GM21381 (cell line): ENCODE results near the gene HOXD8.

Experiments used
- ATAC-seq: cut with Tn5 transposase; IDR thresholded peaks from one replicate; pipeline ENCODE4 v1.9.1; 2021; ENCODE audit warnings: mild to moderate bottlenecking, moderate library complexity; ENCODE audit not compliant: unreplicated experiment

Gene HOXD8

DNA sequence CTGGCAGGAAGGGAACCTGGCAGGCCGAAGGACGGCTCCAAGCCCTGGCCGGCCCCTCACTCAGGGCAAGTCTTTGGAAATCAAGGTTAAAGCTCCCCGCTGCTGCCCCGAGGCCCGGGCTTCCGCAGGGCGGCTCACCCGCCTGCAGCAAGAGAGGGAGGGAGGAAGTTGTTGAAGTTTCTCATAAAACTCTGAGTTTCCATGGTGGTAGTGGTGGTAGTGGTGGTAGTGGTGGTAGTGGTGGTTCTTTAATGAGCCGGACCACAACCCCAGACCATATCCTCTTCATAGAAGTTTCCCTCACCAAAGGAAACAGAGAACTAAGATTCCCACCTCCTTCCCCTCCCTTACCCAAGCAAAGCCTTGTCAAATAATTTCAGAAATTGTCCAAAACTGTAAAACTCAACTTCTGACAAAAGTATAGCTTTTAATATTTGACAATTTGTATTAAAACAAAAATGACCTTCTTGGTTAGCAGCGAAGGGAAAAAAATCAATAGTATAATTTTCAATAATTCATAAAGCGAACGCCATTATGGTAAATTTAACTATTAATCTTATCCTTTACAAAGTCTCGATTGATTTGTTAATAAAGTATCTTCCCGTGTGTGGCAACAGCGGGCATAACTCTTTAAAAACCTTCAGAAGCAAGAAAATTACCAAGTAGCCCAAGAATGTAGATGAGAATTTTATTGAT is 14.4 kb upstream of the HOXD8 start:
- no peak for ATAC-seq

DNA sequence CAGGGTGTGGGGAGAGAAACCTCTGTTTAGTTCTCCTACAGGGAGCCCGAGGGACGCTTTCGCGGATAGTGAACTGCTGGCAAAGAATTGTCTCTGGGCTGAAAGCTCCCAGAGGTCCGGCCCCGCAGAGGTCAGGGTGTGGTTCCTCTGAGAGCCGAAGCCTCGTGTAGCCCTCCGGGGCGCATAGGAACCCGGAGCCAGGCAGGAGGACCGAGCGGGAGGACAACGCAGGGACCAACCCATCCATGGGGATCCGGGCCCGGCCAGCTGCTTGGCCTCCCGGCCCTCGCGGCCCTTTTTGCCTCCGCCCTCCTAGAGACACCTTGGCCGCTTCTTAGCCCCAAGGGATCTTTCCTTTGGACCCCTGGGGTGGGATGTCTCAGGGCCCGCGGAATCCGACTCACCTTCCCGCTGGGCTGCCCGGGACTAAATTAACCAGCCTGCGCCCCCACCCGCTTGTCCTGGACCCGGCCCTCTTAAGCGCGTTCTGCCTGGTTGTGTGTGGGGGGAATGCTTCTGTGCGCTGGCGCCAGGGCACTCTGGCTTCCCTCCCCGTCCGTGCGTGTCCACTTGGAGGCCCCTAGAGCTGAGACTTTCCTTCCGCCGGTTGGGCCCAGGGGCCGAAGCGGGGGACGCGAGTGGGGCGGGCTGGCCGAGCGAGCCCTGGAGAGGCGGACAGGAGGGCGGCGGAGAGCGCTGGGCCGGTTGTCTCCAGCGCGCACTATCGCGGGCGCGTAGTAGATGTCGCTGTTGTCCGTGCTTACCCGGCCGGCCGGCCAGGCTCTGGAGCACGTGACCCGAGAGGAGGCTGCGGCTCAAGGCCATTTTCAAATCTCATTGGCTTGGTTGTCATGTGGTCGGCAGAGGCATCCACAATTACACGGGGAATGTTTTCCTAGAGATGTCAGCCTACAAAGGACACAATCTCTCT is 13.4 kb upstream of the HOXD8 start, which contains the start of gene HOXD10:
Gene HOXD10, plus strand, starts transcription at position 896 of the 931 bp plus-strand sequence. CDS start 56 bp downstream, outside the sequence.
- ATAC-seq, result no peak

DNA sequence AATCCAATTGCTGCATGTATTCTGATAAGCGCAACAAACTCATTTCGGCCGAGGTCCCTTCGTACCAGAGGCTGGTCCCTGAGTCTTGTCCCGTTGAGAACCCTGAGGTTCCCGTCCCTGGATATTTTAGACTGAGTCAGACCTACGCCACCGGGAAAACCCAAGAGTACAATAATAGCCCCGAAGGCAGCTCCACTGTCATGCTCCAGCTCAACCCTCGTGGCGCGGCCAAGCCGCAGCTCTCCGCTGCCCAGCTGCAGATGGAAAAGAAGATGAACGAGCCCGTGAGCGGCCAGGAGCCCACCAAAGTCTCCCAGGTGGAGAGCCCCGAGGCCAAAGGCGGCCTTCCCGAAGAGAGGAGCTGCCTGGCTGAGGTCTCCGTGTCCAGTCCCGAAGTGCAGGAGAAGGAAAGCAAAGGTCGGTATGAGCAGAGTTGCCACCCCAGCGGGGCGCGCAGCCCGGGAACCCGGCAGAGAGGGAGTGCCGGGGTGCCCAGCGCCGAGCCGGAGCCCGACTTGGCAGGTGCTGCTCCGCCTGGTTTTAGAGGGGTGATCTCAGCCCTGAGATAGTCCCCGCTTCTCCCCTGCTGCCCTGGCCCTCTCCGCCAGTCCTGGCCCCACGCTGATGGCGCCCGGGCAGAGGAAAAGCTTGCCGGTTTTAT is 12.2 kb upstream of the HOXD8 start:
- ATAC-seq, result no peak

DNA sequence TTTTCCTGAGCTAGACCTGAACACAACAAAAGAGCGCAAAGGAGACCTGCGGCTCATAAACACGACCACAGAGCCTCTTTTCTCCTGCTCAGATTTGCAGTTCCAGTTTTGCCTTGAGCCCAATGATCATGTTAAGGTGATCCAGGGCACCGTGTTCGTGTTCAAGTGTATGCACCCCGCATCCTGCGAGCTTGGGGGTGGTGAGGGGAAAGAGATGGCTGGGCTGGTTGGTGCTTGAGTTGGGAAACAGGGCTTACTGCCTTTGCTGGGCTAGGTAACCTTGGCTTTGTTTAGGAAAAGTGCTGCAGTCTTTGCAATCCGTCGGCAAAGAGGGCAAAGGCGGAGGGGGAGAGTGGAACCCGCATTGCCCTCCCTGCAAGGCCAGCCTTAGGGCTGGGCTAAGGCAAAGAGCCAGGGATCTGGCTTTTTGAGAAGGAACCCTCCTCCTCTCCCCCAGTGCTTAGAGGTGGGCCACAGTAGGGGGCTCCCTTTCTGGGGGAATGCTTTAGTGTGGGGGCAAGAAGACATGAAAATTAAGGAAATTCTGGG is 11.6 kb upstream of the HOXD8 start:
- ATAC-seq, result no peak

DNA sequence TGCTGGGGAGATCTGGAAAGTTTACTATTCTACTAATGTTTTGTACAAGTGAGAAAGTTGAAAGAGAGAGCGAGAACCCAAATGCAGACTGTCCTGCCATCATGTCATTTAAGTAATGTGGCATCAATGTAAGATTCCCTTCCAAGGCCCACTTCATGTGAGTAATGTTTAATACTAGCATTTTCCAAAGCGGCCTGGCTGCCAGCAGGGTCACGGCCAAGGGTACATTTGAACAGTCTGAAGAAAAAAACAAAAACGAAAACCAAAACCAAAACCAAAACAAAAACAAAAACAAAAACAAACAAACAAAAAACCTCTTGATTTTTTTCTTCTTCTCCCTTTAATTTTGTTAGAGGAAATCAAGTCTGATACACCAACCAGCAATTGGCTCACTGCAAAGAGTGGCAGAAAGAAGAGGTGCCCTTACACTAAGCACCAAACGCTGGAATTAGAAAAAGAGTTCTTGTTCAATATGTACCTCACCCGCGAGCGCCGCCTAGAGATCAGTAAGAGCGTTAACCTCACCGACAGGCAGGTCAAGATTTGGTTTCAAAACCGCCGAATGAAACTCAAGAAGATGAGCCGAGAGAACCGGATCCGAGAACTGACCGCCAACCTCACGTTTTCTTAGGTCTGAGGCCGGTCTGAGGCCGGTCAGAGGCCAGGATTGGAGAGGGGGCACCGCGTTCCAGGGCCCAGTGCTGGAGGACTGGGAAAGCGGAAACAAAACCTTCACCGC is 10.7 kb upstream of the HOXD8 start:
- ATAC-seq, result no peak

DNA sequence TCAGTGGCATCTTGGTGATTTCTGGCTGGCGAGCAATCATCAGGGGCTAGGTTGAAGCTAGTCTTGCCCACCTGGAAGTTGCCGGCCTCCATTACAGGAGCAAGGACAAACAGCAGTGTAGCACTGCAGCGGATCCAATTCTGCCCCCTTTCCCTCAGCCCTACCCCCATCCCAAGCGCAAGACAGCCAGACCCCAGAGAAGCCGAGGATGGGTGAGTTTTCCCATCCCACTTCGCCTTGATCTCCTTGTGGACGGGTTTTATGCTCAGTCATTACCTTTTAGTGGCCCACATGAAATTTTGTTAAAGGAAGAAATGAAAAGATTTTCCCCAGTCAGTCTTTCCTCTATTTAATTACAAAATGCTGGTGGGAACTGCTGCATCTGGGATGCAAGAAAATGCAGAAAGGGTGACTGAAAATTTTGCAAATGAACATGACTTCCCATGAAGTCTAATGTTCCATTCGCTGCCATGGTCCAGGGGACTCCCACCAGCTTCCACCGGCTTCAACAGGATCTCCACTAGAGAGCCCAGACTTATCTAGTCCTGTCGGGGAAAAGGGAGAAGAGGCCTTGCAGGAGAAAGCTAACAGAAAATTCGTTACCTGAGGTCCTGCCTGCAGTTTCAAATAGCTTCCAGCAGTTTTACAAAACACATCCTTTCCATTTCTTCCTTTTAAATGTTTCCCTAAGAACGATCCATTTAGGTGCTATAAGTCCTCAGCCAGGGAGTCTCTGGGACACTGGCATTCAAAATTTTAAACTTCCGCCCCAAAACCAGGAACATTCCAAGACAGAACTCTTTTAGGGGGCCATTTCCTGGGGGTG is 8.9 kb upstream of the HOXD8 start:
- no peak for ATAC-seq

DNA sequence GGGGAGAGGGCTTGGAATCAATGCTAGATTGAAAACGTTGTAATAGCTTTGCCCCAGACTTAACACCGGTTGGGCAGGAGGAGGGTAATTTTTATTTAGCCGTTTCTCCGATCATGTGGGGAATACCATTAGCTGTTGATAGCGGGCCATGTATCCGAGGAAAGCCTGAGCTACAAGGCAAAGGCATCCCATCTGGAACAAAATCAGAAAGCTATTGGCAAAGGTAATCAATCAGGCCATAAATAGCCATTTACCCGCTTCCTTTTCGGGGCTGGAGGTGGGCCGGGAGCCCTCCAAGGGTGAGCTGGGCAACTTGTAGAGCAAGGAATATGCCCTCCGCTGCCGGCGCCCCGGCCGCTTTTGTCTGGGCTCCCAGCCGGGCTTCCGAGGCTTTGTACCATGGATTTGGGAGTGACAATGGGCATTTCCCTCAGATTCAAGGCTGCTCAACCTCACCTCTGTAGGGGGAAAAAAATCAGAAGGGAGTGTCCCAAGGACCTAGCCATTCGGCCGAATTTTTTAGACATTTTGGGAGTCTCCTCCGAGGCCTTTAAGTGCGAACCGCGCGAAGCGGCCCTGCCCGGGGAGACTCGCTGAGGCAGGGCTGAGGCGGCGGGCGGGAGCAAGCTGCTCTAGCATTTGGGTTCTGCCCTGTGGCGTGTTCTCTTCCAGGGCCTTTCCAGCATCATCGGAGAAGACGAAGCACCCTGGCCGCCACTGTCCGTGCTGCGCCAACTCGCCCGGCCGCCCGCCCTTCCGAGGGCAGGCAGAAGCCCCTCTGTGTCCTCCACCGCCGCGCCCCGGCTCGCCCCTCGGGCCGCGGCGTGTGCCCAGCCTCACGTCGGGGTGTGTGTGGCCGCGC is 8.1 kb upstream of the HOXD8 start:
- ATAC-seq, result no peak

DNA sequence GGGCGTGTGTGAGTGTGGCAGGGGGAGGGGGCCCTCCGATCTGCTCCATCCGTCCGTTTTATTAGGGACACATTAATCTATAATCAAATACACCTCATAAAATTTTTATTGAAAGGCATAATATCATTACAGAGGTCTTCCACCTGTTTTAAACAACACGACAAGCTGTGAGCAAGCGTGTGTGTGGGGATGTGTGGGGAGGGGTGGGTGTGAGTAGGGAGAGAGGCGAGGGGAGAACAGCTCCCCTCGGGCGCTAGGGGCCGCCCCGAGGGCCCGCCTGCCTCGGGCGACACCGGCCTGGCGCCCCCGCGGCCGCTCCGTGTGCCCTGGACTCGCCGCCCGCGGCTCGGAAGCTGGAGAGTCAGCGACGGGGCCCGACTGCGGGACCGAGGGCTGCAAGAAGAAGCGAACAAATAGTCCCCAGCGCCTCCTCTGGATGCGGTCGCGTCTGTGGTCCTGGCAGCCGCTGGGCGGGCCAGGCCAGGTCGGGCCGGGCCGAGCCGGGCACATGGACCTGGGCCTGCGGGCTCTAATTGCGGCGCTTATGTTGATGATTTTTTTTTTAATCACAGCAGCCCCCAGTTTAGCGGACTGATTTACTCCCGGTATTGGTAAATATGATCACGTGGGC is 7.3 kb upstream of the HOXD8 start:
- no peak for ATAC-seq

DNA sequence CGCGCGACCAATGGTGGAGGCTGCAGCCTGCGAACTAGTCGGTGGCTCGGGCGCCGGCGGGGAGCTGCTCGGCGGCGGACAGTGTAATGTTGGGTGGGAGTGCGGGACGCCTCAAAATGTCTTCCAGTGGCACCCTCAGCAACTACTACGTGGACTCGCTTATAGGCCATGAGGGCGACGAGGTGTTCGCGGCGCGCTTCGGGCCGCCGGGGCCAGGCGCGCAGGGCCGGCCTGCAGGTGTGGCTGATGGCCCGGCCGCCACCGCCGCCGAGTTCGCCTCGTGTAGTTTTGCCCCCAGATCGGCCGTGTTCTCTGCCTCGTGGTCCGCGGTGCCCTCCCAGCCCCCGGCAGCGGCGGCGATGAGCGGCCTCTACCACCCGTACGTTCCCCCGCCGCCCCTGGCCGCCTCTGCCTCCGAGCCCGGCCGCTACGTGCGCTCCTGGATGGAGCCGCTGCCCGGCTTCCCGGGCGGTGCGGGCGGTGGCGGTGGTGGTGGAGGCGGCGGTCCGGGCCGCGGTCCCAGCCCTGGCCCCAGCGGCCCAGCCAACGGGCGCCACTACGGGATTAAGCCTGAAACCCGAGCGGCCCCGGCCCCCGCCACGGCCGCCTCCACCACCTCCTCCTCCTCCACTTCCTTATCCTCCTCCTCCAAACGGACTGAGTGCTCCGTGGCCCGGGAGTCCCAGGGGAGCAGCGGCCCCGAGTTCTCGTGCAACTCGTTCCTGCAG is 6.7 kb upstream of the HOXD8 start, which contains the start of gene HOXD9:
Gene HOXD9, plus strand, starts transcription at position 37 of the 728 bp plus-strand sequence. Its CDS starts 50 bp downstream, at position 87.
- no peak for ATAC-seq

DNA sequence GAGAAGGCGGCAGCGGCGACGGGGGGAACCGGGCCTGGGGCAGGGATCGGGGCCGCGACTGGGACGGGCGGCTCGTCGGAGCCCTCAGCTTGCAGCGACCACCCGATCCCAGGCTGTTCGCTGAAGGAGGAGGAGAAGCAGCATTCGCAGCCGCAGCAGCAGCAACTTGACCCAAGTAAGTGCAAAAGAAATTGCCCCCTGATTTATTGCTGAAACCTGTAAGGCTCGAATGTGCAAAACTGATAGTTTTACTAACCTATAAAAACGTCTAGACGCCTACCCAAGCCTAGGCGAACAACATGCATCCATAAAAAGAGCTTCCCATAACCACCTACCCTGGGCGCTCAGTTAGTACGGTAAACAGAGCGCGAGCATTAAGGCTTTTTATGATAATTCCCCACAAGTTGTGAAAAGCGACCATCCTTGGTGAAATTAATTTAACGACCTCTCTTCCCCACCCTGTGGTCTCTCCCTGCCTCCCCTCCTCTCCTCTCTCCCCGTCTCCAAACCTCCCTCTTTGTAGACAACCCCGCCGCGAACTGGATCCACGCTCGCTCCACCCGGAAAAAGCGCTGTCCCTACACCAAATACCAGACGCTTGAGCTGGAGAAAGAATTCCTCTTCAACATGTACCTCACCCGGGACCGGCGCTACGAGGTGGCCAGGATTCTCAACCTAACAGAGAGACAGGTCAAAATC is 5.9 kb upstream of the HOXD8 start:
- ATAC-seq, result no peak

DNA sequence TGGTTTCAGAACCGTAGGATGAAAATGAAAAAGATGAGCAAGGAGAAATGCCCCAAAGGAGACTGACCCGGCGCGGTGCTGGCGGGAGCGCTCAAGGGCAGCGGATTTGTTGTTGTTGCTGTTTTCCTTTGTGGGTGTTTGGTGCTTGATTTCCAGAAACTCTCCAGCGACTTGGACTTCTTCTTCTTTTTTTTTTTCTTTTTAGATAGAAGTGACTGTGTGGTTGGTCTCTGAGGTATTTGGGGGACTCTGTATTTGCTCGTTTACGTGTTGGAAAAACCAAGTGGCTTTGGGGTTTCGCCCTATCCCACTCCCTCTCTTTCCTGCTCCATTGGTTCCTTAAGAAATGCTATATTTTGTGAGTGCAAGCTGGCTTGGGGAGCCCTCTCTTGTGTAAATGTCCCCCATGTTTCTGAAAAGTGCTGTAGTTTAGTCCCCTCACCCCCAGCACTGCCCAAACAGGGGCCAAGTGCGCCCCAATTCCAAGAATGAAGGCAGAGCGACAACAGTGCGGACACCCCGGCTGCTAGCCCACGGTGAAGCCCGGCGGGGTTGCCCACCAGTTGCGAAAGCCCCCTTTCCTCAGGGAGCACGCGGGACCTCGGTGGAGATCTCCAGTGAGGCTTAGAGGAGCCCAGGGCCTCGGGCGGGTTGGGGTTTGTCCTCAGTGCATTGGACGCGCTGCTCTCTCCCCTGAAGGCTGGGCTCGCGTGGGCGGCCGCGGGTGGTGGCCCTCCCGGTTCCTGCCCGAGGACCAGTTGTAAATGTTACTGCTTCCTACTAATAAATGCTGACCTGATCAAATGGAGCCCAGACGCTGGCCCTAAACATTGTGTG is 5.2 kb upstream of the HOXD8 start:
- ATAC-seq, result no peak

DNA sequence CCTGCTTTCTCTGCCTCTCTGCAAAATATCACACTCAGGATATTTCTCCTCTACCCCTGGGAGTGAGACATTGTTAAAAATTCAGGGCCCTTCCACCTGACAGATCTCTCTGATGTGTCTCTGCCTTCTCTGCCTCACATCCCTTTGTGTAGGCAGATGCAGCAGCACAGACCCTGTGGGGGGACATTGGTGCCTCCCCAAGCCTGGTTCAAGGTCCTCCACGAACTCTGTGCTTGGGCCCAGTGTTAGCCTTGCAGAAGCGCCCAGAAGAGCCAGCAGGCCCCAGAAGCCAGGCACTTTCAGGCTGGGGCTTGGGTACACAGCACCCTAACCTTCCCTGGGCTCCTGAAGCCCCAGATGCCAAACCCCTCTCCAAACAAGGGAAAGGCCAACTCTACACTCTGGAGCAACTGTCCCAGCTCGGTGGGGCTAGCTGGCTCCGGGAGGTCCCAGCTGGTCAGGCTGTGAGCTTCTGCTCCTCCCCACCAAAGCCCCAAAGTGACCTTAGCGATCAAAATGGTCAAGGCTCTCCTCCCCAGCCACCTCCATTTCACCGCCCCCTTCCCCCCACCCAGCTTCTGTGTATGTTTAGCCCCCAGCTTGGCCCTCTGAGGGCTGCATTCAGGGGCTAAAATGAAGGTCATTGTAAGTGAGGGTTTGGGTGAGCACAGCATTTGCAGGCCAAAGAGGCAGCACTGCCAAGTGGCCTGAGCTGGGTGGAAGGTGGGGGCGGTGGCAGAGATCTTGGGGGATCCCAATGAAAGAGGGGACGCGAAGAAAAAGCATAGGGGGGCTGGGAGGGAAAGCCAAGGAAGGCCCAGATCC is 4.3 kb upstream of the HOXD8 start:
- ATAC-seq, result no peak

DNA sequence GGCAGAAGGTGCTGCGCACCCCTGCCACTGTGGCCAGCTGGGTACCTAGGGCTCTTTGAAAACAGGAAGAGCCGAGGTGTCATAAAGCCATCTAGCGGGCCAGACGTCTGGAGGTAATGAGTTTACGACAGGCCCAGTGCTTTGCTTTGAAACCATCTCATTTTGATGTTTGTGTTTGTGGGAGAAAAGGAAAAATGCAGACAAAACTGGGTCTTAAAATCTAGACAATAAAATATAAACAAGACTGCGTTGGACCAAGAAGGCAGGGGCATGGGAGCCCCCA is 3.8 kb upstream of the HOXD8 start:
- no peak for ATAC-seq

DNA sequence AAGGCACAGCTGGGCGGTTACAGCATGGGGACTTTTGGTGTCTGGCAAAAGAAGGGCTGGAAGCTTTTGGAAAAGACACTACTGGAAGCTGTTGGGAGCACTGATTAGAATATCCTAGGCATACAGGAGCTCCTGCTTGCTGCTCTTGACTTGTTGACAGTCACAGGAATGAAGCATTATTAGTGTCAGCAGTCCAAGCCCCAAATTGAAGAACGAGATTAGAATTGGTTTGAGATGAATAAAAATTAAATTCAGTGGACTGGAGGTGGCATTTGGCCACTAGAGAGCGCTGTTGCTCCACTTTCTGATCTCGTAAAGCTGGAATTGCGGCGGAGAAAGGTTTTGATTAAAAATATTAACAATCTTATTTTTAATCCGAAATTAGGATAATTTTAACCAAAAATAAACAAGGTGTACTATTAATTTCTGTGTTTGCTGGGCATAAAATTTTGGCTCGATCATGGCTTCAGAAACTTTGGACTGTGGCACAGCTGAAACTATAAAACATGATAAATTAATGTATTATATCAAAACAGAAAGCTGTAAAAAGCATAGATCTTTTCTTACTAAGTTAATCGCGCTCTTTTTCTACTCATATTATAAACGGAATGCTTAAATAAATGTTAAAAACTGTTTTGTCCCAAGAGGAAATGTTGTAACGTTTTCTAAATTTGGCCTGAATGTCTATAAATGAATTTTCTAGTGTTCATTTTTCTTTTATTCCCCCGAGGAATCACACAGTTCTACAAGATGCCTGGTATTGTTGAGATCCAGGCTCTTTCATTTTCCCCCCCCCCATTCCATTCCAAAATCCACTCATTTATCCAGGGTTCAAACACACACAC is 2.4 kb upstream of the HOXD8 start:
- no peak for ATAC-seq

DNA sequence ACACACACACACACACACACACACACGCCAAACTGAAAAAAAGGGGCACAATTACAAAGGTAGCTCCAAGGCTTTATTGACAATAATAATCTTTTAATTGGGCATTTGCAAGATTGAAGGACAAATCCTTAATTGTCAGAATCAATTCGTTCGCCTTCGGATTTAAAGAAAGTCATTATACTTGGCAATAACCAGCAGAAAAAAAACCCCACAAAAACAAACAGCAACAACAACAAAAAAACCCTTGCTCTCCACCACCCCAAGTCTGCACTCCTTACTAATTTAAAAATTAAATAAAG is 1.8 kb upstream of the HOXD8 start:
- ATAC-seq, result no peak
